AG10803 (cell line): Measurements from ENCODE around the gene ETS1.
A peak's percentile ranks its signal among the peaks of the same experiment; 100 is the strongest.

Experiments used
- DNase-seq: peaks from one replicate; pipeline ENCODE4 v3.0.0; 2010; ENCODE audit warnings: low read depth
- H3K4me3 ChIP-seq: 2 replicates; pipeline ENCODE4 v1.5.1; 2011; ENCODE audit warnings: mild to moderate bottlenecking, low read length, control low read depth
- TF ChIP-seq, protein P1 (sequence below): conservative IDR thresholded peaks from 2 replicates; pipeline ENCODE4 v1.5.1; 2011; ENCODE audit warnings: mild to moderate bottlenecking, low read length, control low read depth, inconsistent platforms

The ETS1 gene

DNA sequence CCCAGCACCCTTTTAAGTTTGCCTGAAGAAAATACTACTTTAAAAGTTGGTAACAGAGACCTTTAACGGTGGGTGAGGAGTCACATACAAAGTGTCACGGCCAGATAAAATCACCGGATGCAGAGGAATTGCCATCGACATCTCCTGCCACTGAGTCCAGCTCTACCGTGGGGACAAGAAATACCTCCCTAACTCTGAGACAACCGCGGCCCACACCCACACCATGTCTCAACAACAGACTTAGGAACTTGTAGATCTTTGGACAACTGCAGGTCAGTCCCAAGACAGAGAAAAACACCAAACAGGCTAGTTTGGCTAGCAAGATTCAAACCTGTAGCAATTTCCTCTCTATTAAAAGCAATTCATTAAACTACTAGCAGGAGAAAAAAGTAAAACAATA, 669 bp downstream of the ETS1 start:
- TF ChIP-seq, protein P1, sequence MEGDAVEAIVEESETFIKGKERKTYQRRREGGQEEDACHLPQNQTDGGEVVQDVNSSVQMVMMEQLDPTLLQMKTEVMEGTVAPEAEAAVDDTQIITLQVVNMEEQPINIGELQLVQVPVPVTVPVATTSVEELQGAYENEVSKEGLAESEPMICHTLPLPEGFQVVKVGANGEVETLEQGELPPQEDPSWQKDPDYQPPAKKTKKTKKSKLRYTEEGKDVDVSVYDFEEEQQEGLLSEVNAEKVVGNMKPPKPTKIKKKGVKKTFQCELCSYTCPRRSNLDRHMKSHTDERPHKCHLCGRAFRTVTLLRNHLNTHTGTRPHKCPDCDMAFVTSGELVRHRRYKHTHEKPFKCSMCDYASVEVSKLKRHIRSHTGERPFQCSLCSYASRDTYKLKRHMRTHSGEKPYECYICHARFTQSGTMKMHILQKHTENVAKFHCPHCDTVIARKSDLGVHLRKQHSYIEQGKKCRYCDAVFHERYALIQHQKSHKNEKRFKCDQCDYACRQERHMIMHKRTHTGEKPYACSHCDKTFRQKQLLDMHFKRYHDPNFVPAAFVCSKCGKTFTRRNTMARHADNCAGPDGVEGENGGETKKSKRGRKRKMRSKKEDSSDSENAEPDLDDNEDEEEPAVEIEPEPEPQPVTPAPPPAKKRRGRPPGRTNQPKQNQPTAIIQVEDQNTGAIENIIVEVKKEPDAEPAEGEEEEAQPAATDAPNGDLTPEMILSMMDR = no peak
- H3K4me3 ChIP-seq = no peak overlapping the region
- no peak for DNase-seq

- no peak overlapping the region for H3K4me3 ChIP-seq
- TF ChIP-seq, protein P1 = no peak
Measured at GRCh38 chr11:128585498-128586238, 1.7 kb downstream of the ETS1 start.

GRCh38 chr11:128584253-128584652, 3.1 kb downstream of the ETS1 start:
- TF ChIP-seq, protein P1 = no peak
- no peak overlapping the region for H3K4me3 ChIP-seq

More at GRCh38 chr11:128585498-128586238, 1.7 kb downstream of the ETS1 start:
- DNase-seq = no peak

DNA sequence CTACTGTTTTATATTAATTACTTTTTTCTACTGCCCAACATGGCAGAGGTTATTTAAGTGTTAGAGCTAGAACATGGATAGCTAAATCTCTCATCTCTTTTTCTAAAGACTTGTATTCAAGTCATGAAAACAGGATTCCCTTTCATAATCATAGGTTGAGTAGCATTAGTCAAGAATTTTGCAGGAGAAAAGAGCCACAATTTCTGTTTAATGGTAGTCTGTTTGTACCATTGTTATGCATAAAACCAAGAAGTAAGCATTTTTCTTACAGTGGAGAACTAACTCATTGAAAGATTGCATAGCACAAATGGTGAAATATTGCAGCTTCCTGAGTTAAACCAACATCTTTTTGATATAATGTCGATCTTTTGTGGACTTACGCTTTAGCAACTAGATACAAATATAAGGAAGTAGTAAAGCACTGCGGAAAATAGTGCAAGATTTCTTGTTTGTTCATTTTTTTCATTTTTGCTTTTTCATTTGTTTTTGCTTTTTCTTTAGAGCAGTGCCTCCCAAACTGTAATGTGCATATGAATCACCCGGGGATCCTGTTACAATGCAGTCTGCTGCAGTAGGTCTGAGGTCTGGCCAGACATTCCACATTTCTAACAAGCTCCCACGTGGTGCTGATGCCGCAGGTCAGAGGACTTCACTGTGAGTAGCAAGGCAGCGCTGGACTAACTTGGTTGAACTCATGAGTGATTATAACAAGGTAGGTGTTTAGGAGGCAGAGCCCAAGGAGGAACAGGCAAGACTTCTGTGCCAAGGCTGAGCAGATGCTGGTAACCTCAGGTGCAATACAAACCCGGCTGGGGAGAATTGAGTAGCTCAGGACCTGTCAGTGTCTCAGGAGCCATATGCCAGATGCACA, 4.6 kb downstream of the ETS1 start:
- DNase-seq = peak; percentile 91
- H3K4me3 ChIP-seq = no peak overlapping the region
- TF ChIP-seq, protein P1 = no peak

More at GRCh38 chr11:128584253-128584652, 3.1 kb downstream of the ETS1 start:
- DNase-seq = no peak

DNA sequence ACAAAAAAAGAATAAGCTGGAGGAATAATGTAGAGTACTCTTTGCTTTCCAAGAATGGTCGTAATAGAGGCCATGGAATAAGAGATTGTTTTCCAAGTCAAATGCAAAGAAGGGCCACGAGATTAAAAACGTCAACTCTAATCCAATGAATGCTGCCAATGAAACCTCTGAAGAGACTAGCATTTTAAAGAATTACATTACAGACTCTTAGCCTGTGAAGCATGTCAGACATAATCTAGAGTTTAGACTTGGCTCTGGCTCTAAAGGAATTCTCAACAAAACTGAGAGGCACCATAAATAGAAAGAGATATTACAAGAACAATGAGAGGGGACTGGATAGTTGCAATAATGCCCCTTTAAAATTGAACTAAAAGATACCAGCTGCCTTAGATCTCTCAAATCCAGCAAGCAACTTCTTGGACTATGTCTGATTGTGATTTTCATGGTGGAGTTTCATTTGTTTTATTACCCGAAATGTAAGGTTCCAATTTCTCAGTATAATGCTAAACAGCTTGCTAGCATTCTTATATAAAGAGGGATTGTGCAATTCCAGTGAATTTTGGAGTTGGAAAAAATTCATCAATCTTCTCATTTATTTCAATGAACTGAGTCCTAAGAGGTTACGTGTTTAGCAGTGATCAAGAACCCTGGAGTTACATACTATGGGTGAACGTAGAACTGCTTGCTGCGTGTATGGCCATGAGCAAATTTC, 5.6 kb downstream of the ETS1 start:
- DNase-seq = peak; percentile 35
- no peak overlapping the region for H3K4me3 ChIP-seq
- TF ChIP-seq, protein P1 = no peak

DNA sequence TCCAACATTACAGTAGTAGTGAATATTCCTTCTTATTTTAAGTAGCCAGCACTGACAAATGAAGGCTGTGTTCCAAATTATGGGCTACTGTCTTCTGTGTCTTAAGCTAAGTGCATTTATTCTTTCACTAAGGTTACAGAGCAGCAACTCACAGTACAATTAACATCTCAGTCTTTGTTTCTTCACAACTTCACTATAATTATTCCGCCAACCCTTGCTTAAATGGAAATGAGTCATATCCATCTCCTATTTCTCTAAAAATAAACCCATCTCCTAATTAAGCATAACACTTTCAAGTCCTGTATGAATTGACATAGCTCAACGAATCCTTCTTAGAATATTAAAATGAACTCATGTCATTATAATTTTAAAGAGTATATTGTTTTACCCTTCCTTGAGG, 6.7 kb downstream of the ETS1 start:
- TF ChIP-seq, protein P1 = no peak
- DNase-seq = no peak
- no peak overlapping the region for H3K4me3 ChIP-seq
